Stimulated activated CD8-positive, alpha-beta memory T cell treated with anti-CD3 and anti-CD28 coated beads, Interleukin-7, amount 100 ng/mL, for 24 hours (primary cell): Measurements from ENCODE around the gene OR2L2.
"Not testable (repeated sequence)": the region's sequence is repeated elsewhere in the genome, so short reads cannot be mapped to it uniquely, and the experiment has no call there.

Experiments used
- DNase-seq: peaks from one replicate; pipeline ENCODE4 v3.0.0-alpha.2; 2020; ENCODE audit warnings: low read depth

Gene OR2L2, protein sequence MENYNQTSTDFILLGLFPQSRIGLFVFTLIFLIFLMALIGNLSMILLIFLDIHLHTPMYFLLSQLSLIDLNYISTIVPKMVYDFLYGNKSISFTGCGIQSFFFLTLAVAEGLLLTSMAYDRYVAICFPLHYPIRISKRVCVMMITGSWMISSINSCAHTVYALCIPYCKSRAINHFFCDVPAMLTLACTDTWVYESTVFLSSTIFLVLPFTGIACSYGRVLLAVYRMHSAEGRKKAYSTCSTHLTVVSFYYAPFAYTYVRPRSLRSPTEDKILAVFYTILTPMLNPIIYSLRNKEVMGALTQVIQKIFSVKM

DNA sequence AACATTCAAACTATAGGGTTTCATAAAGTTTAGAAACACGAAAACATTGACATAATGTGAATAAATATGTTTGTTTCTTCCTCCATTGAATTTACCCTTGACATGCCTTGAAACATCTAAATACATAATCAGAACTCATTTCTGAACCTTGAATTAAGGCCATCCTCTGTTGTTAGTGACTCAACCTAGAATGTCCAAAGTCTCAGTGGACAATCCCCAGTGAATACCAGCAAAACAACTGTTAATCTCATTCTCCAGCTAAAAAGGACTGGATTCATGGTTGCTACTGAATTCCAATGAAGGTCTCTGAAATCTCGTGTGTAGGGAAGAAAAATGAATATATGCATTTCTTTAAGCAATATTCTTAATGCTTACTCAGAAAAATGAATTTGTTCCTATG lies at the start of gene OR2L2:
TSS of gene OR2L2 (plus strand) at position 301 of the 400 bp plus-strand sequence. CDS start 8,198 bp downstream, outside the sequence.
- DNase-seq, result no peak

DNA sequence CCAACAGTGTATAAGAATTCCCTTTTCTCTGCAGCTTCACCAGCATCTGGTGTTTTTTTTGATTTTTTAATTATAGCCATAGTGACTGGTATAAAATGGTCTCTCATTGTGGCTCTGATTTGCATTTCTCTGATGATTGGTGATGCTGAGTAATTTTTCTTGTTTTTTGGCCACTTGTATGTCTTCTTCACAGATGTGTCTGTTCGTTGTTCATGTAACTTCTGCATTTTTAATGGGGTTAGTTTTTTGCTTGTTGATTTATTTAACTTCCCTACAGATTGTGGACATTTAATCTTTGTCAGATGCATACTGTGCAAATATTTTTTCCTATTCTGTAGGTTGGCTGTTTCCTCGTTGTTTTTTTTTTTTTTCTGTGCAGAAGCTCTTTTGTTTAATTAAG lies 36.9 kb upstream of the OR2L2 start:
- no peak for DNase-seq

DNA sequence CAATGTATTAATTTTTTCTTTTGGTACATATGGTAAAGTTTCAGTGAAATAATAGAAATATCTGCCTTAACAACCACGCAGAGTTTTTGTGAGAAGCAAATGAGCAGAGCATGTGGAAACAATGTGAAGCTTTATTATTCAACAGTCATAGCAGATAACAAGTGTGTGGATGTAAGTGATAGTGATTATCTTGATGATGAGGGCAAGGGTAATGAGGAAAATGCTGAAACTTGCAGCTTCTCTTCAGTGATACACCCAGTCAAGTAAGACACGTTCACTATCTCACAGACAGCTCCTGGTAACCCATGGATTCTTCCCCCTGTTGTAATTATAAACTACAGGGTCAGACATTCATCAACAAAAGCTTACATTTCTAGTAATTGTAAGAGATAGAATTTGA lies 31.1 kb upstream of the OR2L2 start:
- DNase-seq, result no peak

DNA sequence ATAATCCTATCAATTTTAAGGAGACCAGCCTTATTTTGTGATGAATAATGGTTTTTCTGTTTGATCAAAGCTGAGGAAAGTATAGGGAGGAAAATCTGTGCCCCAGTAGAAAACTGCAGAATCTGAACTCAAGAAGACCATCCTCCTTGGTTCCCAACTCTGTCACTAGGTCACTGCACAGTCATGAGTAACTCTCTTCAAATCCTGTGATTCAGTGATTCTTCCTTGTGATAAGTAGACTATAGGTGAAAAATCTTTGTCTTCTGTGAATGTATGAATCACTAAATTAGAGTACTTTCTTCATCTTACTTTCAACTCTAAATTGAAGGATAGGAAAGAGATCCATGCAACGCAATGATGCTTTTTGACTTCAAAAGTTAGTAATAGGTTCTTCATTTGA lies 29.7 kb upstream of the OR2L2 start:
- DNase-seq, result no peak

DNA sequence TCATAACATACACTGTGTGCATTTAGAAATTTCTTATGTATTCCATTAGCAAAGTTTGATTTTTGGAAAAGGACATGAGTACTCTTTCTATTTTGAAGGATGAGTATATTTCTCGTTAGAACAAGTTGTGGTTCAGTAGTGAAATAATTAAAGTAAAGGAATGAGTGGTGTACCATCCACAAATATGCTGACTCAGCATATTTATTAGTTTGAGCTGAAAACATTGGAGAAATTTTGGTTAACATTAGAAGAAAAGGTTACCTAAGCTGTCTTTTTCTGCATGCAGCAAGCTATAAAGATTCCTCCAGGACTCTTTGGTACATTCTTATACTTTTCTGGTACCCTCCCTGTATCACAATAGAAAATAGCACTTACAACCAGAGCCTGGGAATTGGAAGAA lies 22.1 kb upstream of the OR2L2 start:
- no peak for DNase-seq

DNA sequence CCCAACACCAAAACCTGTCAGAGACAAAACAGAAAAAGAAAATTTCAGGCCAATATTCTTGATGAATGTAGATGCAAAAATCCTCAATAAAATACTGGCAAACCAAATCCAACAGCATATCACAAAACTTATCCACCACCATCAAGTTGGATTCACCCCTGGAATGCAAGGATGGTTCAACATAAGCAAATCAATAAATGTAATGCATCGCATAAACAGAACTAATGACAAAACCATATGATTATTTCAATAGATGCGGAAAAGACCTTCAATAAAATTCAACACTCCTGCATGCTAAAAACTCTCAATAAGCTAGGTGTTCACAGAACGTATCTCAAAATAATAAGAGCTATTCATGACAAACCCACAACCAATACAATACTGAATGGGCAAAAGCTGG lies 20.2 kb upstream of the OR2L2 start:
- no peak for DNase-seq

DNA sequence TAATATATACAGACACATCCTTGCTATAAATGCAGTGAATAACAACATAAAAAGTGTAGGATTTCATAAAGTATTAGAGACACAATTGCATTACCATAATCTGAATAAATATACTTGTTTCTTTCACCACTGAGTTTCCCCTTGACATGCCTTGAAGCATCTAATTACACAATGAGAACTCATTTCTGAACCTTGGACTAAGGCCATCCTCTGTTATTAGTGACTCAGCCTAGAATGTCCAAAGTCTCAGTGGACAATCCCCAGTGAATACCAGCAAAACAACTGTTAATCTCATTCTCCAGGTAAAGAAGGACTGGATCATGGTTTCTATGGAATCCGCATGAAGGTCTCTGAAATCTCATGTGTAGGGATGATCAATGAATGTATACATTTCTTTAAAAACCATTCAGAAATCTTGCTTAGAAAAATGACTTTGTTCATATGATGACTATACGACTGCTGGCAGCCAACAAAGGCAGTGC lies 16.6 kb upstream of the OR2L2 start, which contains the start of gene OR2L5:
TSS of gene OR2L5 (plus strand) at position 432 of the 482 bp plus-strand sequence. CDS start 8,288 bp downstream, outside the sequence.
- DNase-seq, result no peak

DNA sequence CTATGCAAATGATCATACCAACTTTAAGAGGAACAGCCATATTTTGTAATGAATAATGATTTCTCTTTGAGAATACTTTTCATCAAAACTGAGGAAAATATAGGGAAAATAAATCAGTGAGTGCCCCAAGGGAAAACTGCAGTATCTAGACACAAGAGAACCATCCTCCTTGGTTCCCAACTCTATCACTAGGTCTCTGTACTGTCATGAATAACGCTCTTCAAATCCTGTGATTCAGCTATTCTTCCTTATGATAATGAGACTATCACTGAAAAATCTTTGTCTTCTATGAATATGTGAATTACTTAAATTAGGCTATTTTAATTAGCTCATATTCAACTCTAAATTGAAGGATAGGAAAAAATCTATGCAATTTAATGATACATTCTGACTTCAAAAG lies 14.1 kb upstream of the OR2L2 start:
- no peak for DNase-seq

DNA sequence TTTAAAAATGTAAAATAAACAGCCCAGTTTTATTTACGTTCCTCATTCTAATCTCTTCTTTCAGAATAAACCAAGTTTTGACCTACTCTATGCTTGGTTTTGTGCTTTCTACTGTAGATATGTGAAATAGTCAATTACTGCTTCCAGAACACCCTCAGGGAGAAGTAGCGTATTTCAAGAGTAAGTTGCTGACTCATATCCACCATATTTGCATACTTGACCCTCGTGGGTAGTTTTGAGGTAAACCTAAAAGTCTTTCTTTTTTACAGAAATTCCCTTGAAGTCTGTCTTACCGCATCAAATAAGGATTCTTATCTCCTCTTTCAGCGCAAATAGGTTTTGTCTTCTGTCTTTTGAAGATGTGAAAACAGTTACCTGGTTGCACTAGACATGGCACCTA lies 15.3 kb downstream of the OR2L2 start:
- no peak for DNase-seq

DNA sequence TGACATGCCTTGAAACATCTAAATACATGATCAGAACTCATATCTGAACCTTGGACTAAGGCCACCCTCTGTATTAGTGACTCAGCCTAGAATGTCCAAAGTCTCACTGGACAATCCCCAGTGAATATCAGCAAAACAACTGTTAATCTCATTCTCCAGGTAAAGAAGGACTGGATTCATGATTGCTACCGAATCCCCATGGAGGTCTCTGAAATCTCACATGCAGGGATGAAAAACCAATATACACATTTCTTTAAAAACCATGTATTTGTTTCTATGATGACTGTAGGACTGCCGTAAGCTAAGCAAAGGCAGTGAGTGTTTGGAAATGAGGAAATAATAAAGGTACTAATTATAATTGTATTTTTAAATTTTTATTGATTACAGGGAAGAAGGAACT lies 16.7 kb downstream of the OR2L2 start, which contains the start of gene OR2L3:
TSS of gene OR2L3 (plus strand) at position 301 of the 400 bp plus-strand sequence. CDS start 13,846 bp downstream, outside the sequence.
- no peak for DNase-seq

DNA sequence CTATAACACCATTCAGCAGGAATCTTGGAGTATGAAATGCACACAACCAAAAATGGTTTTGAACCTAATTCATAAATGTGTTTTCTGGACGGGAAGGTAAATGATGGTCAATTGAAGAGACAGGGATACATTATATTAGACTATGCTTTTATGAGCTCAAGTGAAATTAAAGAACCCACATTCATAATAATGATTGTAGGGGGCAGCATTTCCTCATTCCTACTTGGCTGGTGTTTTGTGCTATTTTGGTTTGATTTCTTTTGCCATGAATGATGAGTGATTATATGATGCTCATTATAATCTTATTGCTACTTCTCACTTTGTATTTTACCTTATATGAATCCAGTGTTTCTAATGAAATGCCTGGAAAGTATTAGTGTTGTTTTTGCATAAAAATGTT lies 17.1 kb downstream of the OR2L2 start:
- no peak for DNase-seq

DNA sequence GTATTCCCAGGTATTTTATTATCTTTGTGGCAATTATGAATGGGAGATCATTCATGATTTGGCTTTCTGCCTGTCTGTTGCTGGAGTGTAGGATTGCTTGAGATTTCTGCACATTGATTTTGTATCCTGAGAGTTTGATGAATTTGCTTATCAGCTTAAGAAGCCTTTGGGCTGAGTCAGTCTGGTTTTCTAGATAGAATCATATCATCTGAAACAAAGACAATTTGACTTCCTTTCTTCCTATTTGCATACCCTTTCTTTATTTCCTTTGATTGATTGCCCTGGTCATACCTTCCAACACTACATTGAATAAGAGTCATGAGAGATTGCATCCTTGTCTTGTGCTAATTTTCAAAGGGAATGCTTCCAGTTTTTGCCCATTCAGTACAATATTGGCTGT lies 24.8 kb downstream of the OR2L2 start:
- no peak for DNase-seq

DNA sequence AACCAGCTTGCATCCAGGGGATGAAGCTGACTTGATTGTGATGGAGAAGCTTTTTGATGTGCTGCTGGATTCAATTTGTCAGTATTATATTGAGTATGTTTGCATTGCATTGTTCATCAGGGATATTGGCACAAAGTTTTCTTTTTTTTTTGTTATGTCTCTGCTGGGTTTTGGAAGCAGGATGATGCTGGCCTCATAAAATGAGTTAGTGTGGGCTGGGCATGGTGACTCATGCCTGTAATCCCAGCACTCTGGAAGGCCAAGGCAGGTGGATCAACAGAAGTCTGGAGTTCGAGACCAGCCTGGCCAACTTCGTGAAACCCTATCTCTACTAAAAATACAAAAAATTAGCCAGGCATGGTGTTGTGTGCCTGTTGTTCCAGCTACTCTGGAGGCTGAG lies 25.4 kb downstream of the OR2L2 start:
- DNase-seq, result no peak

DNA sequence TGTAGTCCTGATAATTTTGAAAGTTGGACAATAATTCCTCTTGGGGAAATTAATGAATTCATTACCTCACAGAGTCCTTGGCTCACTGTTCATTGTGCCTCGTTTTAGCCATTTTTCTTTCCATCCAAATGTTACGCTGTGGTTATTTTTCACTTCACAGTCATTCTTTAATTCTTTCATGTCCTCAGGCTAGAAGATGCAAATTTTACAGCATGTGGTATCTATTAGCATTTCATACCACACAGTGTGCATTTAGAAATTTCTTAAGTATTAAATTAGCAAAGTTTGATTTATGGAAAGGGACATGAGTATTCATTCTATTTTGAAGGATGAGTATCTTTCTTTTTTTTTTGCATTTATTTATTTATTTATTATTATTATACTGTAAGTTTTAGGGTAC lies 35.2 kb downstream of the OR2L2 start:
- DNase-seq, result no peak

DNA sequence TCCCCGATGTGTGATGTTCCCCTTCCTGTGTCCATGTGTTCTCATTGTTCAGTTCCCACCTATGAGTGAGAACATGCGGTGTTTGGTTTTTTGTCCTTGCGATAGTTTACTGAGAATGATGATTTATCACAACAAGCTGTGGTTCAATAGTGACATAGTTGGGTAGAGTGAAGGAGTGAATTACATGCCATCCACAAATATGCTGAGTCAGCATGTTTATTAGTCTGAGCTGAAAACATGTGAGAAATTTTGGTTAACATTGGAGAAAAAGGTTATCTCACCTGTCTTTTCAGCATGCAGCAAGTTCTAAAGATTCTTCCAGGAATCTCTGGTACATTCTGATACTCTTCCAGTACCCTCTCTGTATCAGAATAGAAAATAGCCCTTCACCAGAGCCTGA lies 35.7 kb downstream of the OR2L2 start:
- no peak for DNase-seq

DNA sequence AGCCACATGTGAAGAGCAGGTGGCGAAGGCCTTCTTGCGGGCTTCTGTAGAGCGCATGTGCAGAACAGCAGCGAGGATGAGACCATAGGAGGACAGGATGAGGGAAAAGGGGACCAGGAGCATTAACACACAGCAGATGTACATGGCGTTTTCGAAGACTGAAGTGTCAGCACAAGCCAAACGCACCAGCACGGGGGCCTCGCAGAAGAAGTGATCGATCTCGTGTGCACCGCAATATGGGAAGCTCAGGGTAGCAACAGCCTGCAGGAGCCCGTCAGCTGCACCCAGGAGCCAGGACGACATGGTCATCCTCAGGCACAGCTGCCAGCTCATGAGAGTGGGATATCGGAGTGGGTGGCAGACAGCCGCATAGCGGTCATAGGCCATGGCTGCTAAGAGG lies 54.0 kb downstream of the OR2L2 start:
- not testable (repeated sequence) for DNase-seq
